GM19395 (cell line): ENCODE results near the gene TMEM141.
A peak's percentile ranks its signal among the peaks of the same experiment; 100 is the strongest.
"Not testable (repeated sequence)": the region's sequence is repeated elsewhere in the genome, so short reads cannot be mapped to it uniquely, and the experiment has no call there.

ENCODE experiments used
- ATAC-seq: cut with Tn5 transposase; IDR thresholded peaks from one replicate; pipeline ENCODE4 v1.9.1; 2021; ENCODE audit warnings: mild to moderate bottlenecking, moderate library complexity; ENCODE audit not compliant: unreplicated experiment

Gene TMEM141

GRCh38 chr9:136773386-136774044 is 17.6 kb upstream of the TMEM141 start:
- no peak for ATAC-seq

- no peak for ATAC-seq
These were observed 16.6 kb upstream of the TMEM141 start for GRCh38 chr9:136774416-136775045.

GRCh38 chr9:136775191-136775590 is 16.0 kb upstream of the TMEM141 start:
- ATAC-seq, result no peak

GRCh38 chr9:136776947-136777346 is 14.2 kb upstream of the TMEM141 start:
- no peak for ATAC-seq

- ATAC-seq, result no peak
These were observed 13.8 kb upstream of the TMEM141 start for GRCh38 chr9:136777359-136777758.

GRCh38 chr9:136779808-136780207 is 11.3 kb upstream of the TMEM141 start:
- ATAC-seq, result no peak

GRCh38 chr9:136782452-136782851 is 8.7 kb upstream of the TMEM141 start:
- ATAC-seq, result no peak

GRCh38 chr9:136784249-136784996 is 6.7 kb upstream of the TMEM141 start:
- ATAC-seq, result no peak

GRCh38 chr9:136784997-136785361 is 6.2 kb upstream of the TMEM141 start:
- ATAC-seq, result no peak

GRCh38 chr9:136785565-136786355 is 5.4 kb upstream of the TMEM141 start:
- not testable (repeated sequence) for ATAC-seq

GRCh38 chr9:136786451-136786850 is 4.7 kb upstream of the TMEM141 start:
- no peak for ATAC-seq

- not testable (repeated sequence) for ATAC-seq
These were observed 4.2 kb upstream of the TMEM141 start for GRCh38 chr9:136786983-136787382.

- no peak for ATAC-seq
These were observed 3.3 kb upstream of the TMEM141 start for GRCh38 chr9:136787690-136788400.

- not testable (repeated sequence) for ATAC-seq
These were observed 2.3 kb upstream of the TMEM141 start for GRCh38 chr9:136788644-136789522.

- ATAC-seq, result no peak
These were observed 1.6 kb upstream of the TMEM141 start for GRCh38 chr9:136789523-136789937.

- ATAC-seq, result peak; percentile 31
These were observed 552 bp downstream of the TMEM141 start for GRCh38 chr9:136791516-136792276.

GRCh38 chr9:136792321-136793085 is 1.4 kb downstream of the TMEM141 start:
- no peak for ATAC-seq
